PC-3 (cell line): ENCODE results near the gene TRIM62. TPM values are rescaled to one million over a fixed set of nuclear protein-coding genes. Genes with fewer than 3 reads are reported as not detected.

ENCODE experiments used
- ATAC-seq: fragments of 200-7000 bp; cut with Tn5 transposase; 2 replicates; pipeline ENCODE4 v1.9.1; 2020; ENCODE audit warnings: mild to moderate bottlenecking, moderate library complexity
- BruUV-seq: library from RNA; stranded (reverse); fragments of 400-500 nt; replicated peaks from 2 replicates; lab custom pipeline; 2021; lab: Mats Ljungman, UMichigan
- CTCF ChIA-PET: fragments of 300-600 bp; sonication (Branson Sonifier 250); formaldehyde crosslinking; loops from one replicate; lab custom pipeline; 2022; ENCODE audit warnings: antibody characterized with exemption; lab: Charles Lee
- POLR2A ChIA-PET: fragments of 300-600 bp; sonication (Branson Sonifier 250); formaldehyde crosslinking; loops from one replicate; lab custom pipeline; 2022; ENCODE audit warnings: antibody characterized with exemption; ENCODE audit not compliant: unreplicated experiment; lab: Charles Lee
- DNase-seq: peaks from one replicate; pipeline ENCODE4 v3.0.0-alpha.2; 2015
- H2AFZ ChIP-seq: fragments of 300-600 bp; sonication (generic); 2 replicates; pipeline ENCODE4 v1.6.0; 2016; ENCODE audit warnings: antibody characterized with exemption, low read length
- H3F3A ChIP-seq: fragments of 300-600 bp; sonication (generic); one replicate; pipeline ENCODE4 v1.6.0; 2017; ENCODE audit warnings: antibody characterized with exemption, low read length, control low read depth, mild to moderate bottlenecking; ENCODE audit not compliant: unreplicated experiment
- H3K27ac ChIP-seq: fragments of 300-600 bp; sonication (generic); 2 replicates; pipeline ENCODE4 v1.5.1; 2016; ENCODE audit warnings: mild to moderate bottlenecking, low read length
- H3K27me3 ChIP-seq: fragments of 300-600 bp; sonication (generic); 2 replicates; pipeline ENCODE4 v1.6.1; 2016; ENCODE audit warnings: low read length, mixed read lengths
- H3K36me3 ChIP-seq: fragments of 300-600 bp; sonication (generic); 2 replicates; pipeline ENCODE4 v1.6.1; 2016; ENCODE audit warnings: low read depth, mixed run types, low read length, mixed read lengths
- H3K4me1 ChIP-seq: fragments of 300-600 bp; sonication (generic); 2 replicates; pipeline ENCODE4 v1.5.1; 2016; ENCODE audit warnings: low read length; ENCODE audit not compliant: insufficient read depth
- H3K4me2 ChIP-seq: fragments of 300-600 bp; sonication (generic); 2 replicates; pipeline ENCODE4 v1.6.0; 2016; ENCODE audit warnings: low read length
- H3K4me3 ChIP-seq: fragments of 300-600 bp; sonication (generic); 2 replicates; pipeline ENCODE4 v1.5.1; 2016; ENCODE audit warnings: mild to moderate bottlenecking, low read length, mixed read lengths
- H3K79me2 ChIP-seq: fragments of 300-600 bp; sonication (generic); 2 replicates; pipeline ENCODE4 v1.6.1; 2017; ENCODE audit warnings: low read length, mixed read lengths
- H3K9ac ChIP-seq: fragments of 300-600 bp; sonication (generic); 2 replicates; pipeline ENCODE4 v1.6.0; 2016; ENCODE audit warnings: mild to moderate bottlenecking, low read length
- H3K9me2 ChIP-seq: fragments of 300-600 bp; sonication (generic); replicated peaks from 2 replicates; pipeline ENCODE4 v1.6.1; 2016; ENCODE audit warnings: mixed run types, low read length, mixed read lengths
- H3K9me3 ChIP-seq: fragments of 300-600 bp; sonication (generic); 2 replicates; pipeline ENCODE4 v1.6.1; 2016; ENCODE audit warnings: low read length, mixed read lengths
- H4K20me1 ChIP-seq: fragments of 300-600 bp; sonication (generic); 2 replicates; pipeline ENCODE4 v1.6.1; 2016; ENCODE audit warnings: low read length, mixed read lengths
- CTCF ChIP-seq: fragments of 300-600 bp; sonication (generic); conservative IDR thresholded peaks from 2 replicates; pipeline ENCODE4 v1.5.1; 2017; ENCODE audit warnings: antibody characterized with exemption, low read depth, mild to moderate bottlenecking, low read length
- EZH2 ChIP-seq: fragments of 300-600 bp; sonication (generic); IDR thresholded peaks from one replicate; pipeline ENCODE4 v1.6.1; 2017; ENCODE audit warnings: antibody characterized with exemption, mild to moderate bottlenecking, low read length; ENCODE audit not compliant: unreplicated experiment
- EZH2phosphoT487 ChIP-seq: fragments of 300-600 bp; sonication (generic); IDR thresholded peaks from 2 replicates; pipeline ENCODE4 v1.6.1; 2018; ENCODE audit warnings: mild to moderate bottlenecking, antibody characterized with exemption, low read length, borderline replicate concordance
- intact Hi-C: fragments of 100-400 bp; cut with micrococcal nuclease; formaldehyde crosslinking; loops from 2 replicates; pipeline ENCODE4 v1.9.0; 2023
- total RNA-seq: library from RNA; depleted of rRNA; stranded (reverse); fragments of >200 nt; gene quantifications from 2 replicates; pipeline ENCODE4 v1.2.3, GENCODE V29; 2014

Gene TRIM62
- total RNA-seq, 1 experiment from 2014 or later: 3.9 TPM

GRCh38 chr1:33176362-33176850 is 5.4 kb downstream of the TRIM62 start:
- Histone ChIP-seq H3K4me1 (peaks cover 14% of the 10 kb centered on the region), H3K27me3 (no peaks in the 10 kb centered on the region), H3K36me3 (no peaks in the 10 kb centered on the region), H3K9ac (no peak overlapping the region), H3K9me3 (no peaks in the 10 kb centered on the region), H3F3A (no peaks in the 10 kb centered on the region), H3K4me2 (no peak overlapping the region), H2AFZ (no peak overlapping the region), H3K79me2 (no peaks in the 10 kb centered on the region), H3K27ac (no peak overlapping the region), H3K9me2 (no peaks in the 10 kb centered on the region), H4K20me1 (no peaks in the 10 kb centered on the region), H3K4me3 (no peak overlapping the region)
- ATAC-seq: no peak
- intact Hi-C loops: no loop called here
- ChIA-PET CTCF (no interaction called here), POLR2A (interaction anchor here (0.6 kb wide), 1 partner anchor 422 kb away, joined by 5 read pairs; no protein-coding TSS in a partner anchor)
- no peak for DNase-seq
- no TSS peak for BruUV-seq
- TF ChIP-seq CTCF: no peak
- TF ChIP-seq EZH2: no peak
- TF ChIP-seq EZH2phosphoT487: no peak

DNA sequence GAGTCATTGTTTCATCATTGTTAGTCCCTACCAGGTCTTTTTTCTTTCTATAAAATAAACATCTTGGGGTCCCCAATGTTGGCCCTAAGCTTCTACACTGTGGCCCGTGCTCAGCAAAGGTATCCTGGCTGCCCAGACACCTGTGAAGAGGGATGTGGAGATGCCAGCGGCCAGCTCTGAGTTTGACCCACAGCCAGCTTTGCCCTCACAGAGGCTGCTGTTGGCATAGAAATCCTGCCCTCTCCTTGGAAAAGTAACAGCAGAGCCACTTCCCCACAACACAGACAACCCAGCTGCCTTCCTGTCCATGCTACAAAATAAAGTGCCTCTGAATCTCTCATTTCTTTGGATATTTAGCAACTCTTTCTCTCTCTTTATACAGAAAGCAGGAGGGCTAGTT is 6.0 kb downstream of the TRIM62 start:
- Histone ChIP-seq H3K79me2 (no peaks in the 10 kb centered on the region), H3K4me3 (no peak overlapping the region), H4K20me1 (no peaks in the 10 kb centered on the region), H3K27me3 (no peaks in the 10 kb centered on the region), H3K27ac (no peak overlapping the region), H3K36me3 (no peaks in the 10 kb centered on the region), H3K9me3 (no peaks in the 10 kb centered on the region), H3F3A (no peaks in the 10 kb centered on the region), H3K9me2 (no peaks in the 10 kb centered on the region), H2AFZ (no peak overlapping the region), H3K4me2 (no peak overlapping the region), H3K4me1 (peaks cover 10% of the 10 kb centered on the region), H3K9ac (no peak overlapping the region)
- CTCF ChIA-PET: no interaction called here
- no TSS peak for BruUV-seq
- TF ChIP-seq EZH2 (no peak), EZH2phosphoT487 (no peak), CTCF (no peak)
- intact Hi-C loops: no loop called here
- POLR2A ChIA-PET: interaction anchor here (0.6 kb wide), 1 partner anchor 422 kb away, joined by 5 read pairs; no protein-coding TSS in a partner anchor
- DNase-seq: no peak
- ATAC-seq: no peak

GRCh38 chr1:33173091-33173490 is 8.8 kb downstream of the TRIM62 start:
- Histone ChIP-seq H3K4me3 (no peak overlapping the region), H3K27ac (no peak overlapping the region), H3K79me2 (no peaks in the 10 kb centered on the region), H3K9ac (no peak overlapping the region), H3K9me2 (no peaks in the 10 kb centered on the region), H2AFZ (no peak overlapping the region), H3K9me3 (no peaks in the 10 kb centered on the region), H4K20me1 (no peaks in the 10 kb centered on the region), H3K4me1 (0 out of 2 replicates have a peak, but pooled peaks cover 6% of the 10 kb centered on the region), H3K36me3 (no peaks in the 10 kb centered on the region), H3F3A (no peaks in the 10 kb centered on the region), H3K4me2 (no peak overlapping the region), H3K27me3 (no peaks in the 10 kb centered on the region)
- no peak for ATAC-seq
- no peak for TF ChIP-seq EZH2
- no peak for TF ChIP-seq CTCF
- no peak for TF ChIP-seq EZH2phosphoT487
- no TSS peak for BruUV-seq
- intact Hi-C loops: no loop called here
- CTCF ChIA-PET: interaction anchor here (0.6 kb wide), 1 partner anchor 60 kb away, joined by 3 read pairs; no protein-coding TSS in a partner anchor
- POLR2A ChIA-PET: no interaction called here
- no peak for DNase-seq
